IMR-90 (cell line): ENCODE data around the gene SCN10A. TPM values are rescaled to one million over a fixed set of nuclear protein-coding genes. Genes with fewer than 3 reads are reported as not detected.

Source experiments
- ATAC-seq: fragments of 200-7000 bp; cut with Tn5 transposase; 2 replicates; pipeline ENCODE4 v1.9.1; 2020; ENCODE audit warnings: low read depth, mild to moderate bottlenecking, moderate library complexity
- BruUV-seq: library from RNA; stranded (reverse); fragments of 400-500 nt; replicated peaks from 2 replicates; lab custom pipeline; 2021; lab: Mats Ljungman, UMichigan
- CTCF ChIA-PET: fragments of 300-600 bp; formaldehyde crosslinking; extraction: SDS; loops from one replicate; lab custom pipeline; 2021; ENCODE audit warnings: antibody characterized with exemption; lab: Yijun Ruan, JAX
- POLR2A ChIA-PET: fragments of 300-600 bp; sonication (Branson Sonifier 250); formaldehyde crosslinking; loops from one replicate; lab custom pipeline; 2022; ENCODE audit warnings: antibody characterized with exemption; ENCODE audit not compliant: unreplicated experiment; lab: Charles Lee
- DNase-seq: peaks from one replicate; pipeline ENCODE4 v3.0.0; 2013
- H2AFZ ChIP-seq: replicated peaks from 2 replicates; pipeline ENCODE3; 2013; ENCODE audit warnings: low read length, mild to moderate bottlenecking; ENCODE audit not compliant: poor library complexity
- H2AK5ac ChIP-seq: 2 replicates; pipeline ENCODE4 v1.6.1; 2013; ENCODE audit warnings: low read depth, low read length, inconsistent platforms
- H2AK9ac ChIP-seq: replicated peaks from 2 replicates; pipeline ENCODE3; 2013; ENCODE audit warnings: mild to moderate bottlenecking, low read depth, low read length, moderate library complexity; ENCODE audit not compliant: poor library complexity
- H2BK120ac ChIP-seq: 2 replicates; pipeline ENCODE4 v1.6.1; 2013; ENCODE audit warnings: low read depth, low read length, inconsistent platforms
- H2BK15ac ChIP-seq: 3 replicates; pipeline ENCODE4 v1.6.1; 2013; ENCODE audit warnings: low read depth, low read length, inconsistent platforms
- H2BK20ac ChIP-seq: 2 replicates; pipeline ENCODE4 v1.6.1; 2013; ENCODE audit warnings: low read depth, mild to moderate bottlenecking, inconsistent platforms, low read length, moderate library complexity
- H2BK5ac ChIP-seq: 2 replicates; pipeline ENCODE4 v1.6.1; 2013; ENCODE audit warnings: mild to moderate bottlenecking, low read depth, low read length, inconsistent platforms; ENCODE audit not compliant: poor library complexity, severe bottlenecking
- H3K14ac ChIP-seq: replicated peaks from 2 replicates; pipeline ENCODE4 v1.6.1; 2013; ENCODE audit warnings: low read depth, low read length, inconsistent platforms
- H3K18ac ChIP-seq: 2 replicates; pipeline ENCODE4 v1.6.1; 2013; ENCODE audit warnings: low read depth, low read length, control low read depth
- H3K23ac ChIP-seq: 2 replicates; pipeline ENCODE4 v1.6.1; 2013; ENCODE audit warnings: low read depth, low read length, inconsistent platforms
- H3K27ac ChIP-seq: 2 replicates; pipeline ENCODE4 v1.5.1; 2013; ENCODE audit warnings: mild to moderate bottlenecking, control low read depth, low read length; ENCODE audit not compliant: insufficient read depth
- H3K27me3 ChIP-seq: 2 replicates; pipeline ENCODE4 v1.6.1; 2013; ENCODE audit warnings: low read length; ENCODE audit not compliant: control insufficient read depth, insufficient read depth
- H3K36me3 ChIP-seq: 2 replicates; pipeline ENCODE4 v1.6.1; 2013; ENCODE audit warnings: low read length, mixed read lengths; ENCODE audit not compliant: control insufficient read depth, insufficient read depth
- H3K4ac ChIP-seq: 2 replicates; pipeline ENCODE4 v1.6.1; 2013; ENCODE audit warnings: low read depth, low read length, inconsistent platforms
- H3K4me1 ChIP-seq: 2 replicates; pipeline ENCODE4 v1.6.1; 2013; ENCODE audit warnings: low read length, mixed read lengths; ENCODE audit not compliant: control insufficient read depth, insufficient read depth
- H3K4me2 ChIP-seq: 2 replicates; pipeline ENCODE4 v1.6.1; 2013; ENCODE audit warnings: low read depth, mild to moderate bottlenecking, control low read depth, low read length, moderate library complexity
- H3K4me3 ChIP-seq: 2 replicates; pipeline ENCODE4 v1.5.1; 2013; ENCODE audit warnings: low read depth, mild to moderate bottlenecking, control low read depth, low read length, moderate library complexity; ENCODE audit not compliant: insufficient read depth
- H3K56ac ChIP-seq: 2 replicates; pipeline ENCODE4 v1.6.1; 2013; ENCODE audit warnings: low read length, inconsistent platforms; ENCODE audit not compliant: insufficient read depth; ENCODE audit errors: extremely low read depth
- H3K79me1 ChIP-seq, 2 experiments: 2 replicates each; pipeline ENCODE4 v1.6.1; 2013; ENCODE audit warnings: low read length in 2 of 2, inconsistent platforms in 1 of 2, low read depth in 1 of 2
- H3K9ac ChIP-seq: 2 replicates; pipeline ENCODE4 v1.6.1; 2013; ENCODE audit warnings: low read depth, low read length, control low read depth
- H3K9me1 ChIP-seq: 2 replicates; pipeline ENCODE4 v1.6.1; 2013; ENCODE audit warnings: low read length, inconsistent platforms; ENCODE audit not compliant: insufficient read depth
- H3K9me3 ChIP-seq: 2 replicates; pipeline ENCODE4 v1.6.1; 2013; ENCODE audit warnings: low read length; ENCODE audit not compliant: control insufficient read depth, insufficient read depth
- H4K20me1 ChIP-seq: 2 replicates; pipeline ENCODE4 v1.6.1; 2013; ENCODE audit warnings: low read length, inconsistent platforms; ENCODE audit not compliant: insufficient read depth
- H4K5ac ChIP-seq: 2 replicates; pipeline ENCODE4 v1.6.1; 2013; ENCODE audit warnings: mild to moderate bottlenecking, low read depth, low read length, control low read depth
- H4K8ac ChIP-seq, 2 experiments: 2 replicates each; pipeline ENCODE4 v1.6.1; 2013; ENCODE audit warnings: low read depth in 2 of 2, low read length in 2 of 2, control low read depth in 1 of 2, inconsistent platforms in 1 of 2
- H4K91ac ChIP-seq: 2 replicates; pipeline ENCODE4 v1.6.1; 2013; ENCODE audit warnings: low read depth, low read length, inconsistent platforms; ENCODE audit not compliant: insufficient read depth
- BHLHE40 ChIP-seq: fragments of 150-350 bp; IDR thresholded peaks from 2 replicates; pipeline ENCODE4 v1.6.1; 2016; ENCODE audit warnings: mild to moderate bottlenecking, low read depth, low read length
- CTCF ChIP-seq: conservative IDR thresholded peaks from 2 replicates; pipeline ENCODE4 v1.5.1; 2012; ENCODE audit warnings: mild to moderate bottlenecking, low read depth, low read length, improper control_type of control experiment
- ELK1 ChIP-seq: fragments of 150-350 bp; IDR thresholded peaks from 2 replicates; pipeline ENCODE4 v1.6.1; 2016; ENCODE audit warnings: low read depth, mild to moderate bottlenecking, low read length, moderate library complexity, borderline replicate concordance
- MAFK ChIP-seq: IDR thresholded peaks from 2 replicates; pipeline ENCODE4 v1.6.1; 2012; ENCODE audit warnings: low read depth, low read length, improper control_type of control experiment
- MAZ ChIP-seq: IDR thresholded peaks from 2 replicates; pipeline ENCODE4 v1.6.1; 2012; ENCODE audit warnings: low read depth, mild to moderate bottlenecking, low read length, improper control_type of control experiment, moderate library complexity, borderline replicate concordance
- MXI1 ChIP-seq: IDR thresholded peaks from 2 replicates; pipeline ENCODE4 v1.6.1; 2012; ENCODE audit warnings: low read depth, mild to moderate bottlenecking, low read length, moderate library complexity, borderline replicate concordance
- NFE2L2 ChIP-seq: fragments of 150-350 bp; IDR thresholded peaks from 2 replicates; pipeline ENCODE4 v1.6.1; 2016; ENCODE audit warnings: low read depth, mild to moderate bottlenecking, low read length
- POLR2A ChIP-seq: IDR thresholded peaks from 2 replicates; pipeline ENCODE4 v1.6.1; 2012; ENCODE audit warnings: mild to moderate bottlenecking, low read depth, low read length
- RAD21 ChIP-seq: IDR thresholded peaks from 2 replicates; pipeline ENCODE4 v1.6.1; 2012; ENCODE audit warnings: low read length, improper control_type of control experiment
- RCOR1 ChIP-seq: IDR thresholded peaks from 2 replicates; pipeline ENCODE4 v1.6.1; 2012; ENCODE audit warnings: mild to moderate bottlenecking, low read length, improper control_type of control experiment; ENCODE audit not compliant: insufficient replicate concordance
- USF2 ChIP-seq: fragments of 150-350 bp; IDR thresholded peaks from 2 replicates; pipeline ENCODE4 v1.6.1; 2017; ENCODE audit warnings: mild to moderate bottlenecking, antibody characterized with exemption, low read length, low read depth
- WGBS, 2 experiments: methylation state at CpG; one replicate each; pipeline versions ENCODE4 v1.1.5 to v1.1.7; 2013; ENCODE audit warnings: missing lambda C conversion rate in 2 of 2; ENCODE audit not compliant: insufficient read length in 1 of 2; ENCODE audit errors: extremely low coverage in 2 of 2; 5-methylcytosine and 5-hydroxymethylcytosine counted together
- dilution Hi-C: fragments of 300-500 bp; cut with HindIII; formaldehyde crosslinking; loops from one replicate; pipeline ENCODE4 v1.14.3; 2018; ENCODE audit warnings: low sequenced_read_pairs; ENCODE audit not compliant: unreplicated experiment
- in situ Hi-C: fragments of 300-500 bp; cut with MboI; formaldehyde crosslinking; loops from 3 replicates; pipeline ENCODE4 v1.14.3; 2019; ENCODE audit warnings: low sequenced_read_pairs, inconsistent platforms, mixed read lengths
- intact Hi-C: fragments of 100-400 bp; cut with micrococcal nuclease; formaldehyde crosslinking; loops from 2 replicates; pipeline ENCODE4 v1.10.0; 2022
- polyA plus RNA-seq, 3 experiments: library from polyadenylated mRNA; depleted of rRNA; stranded (reverse); fragments of >200 nt; gene quantifications; 2 replicates each; pipeline ENCODE4 v1.2.3, GENCODE V29; 2012; ENCODE audit warnings: low replicate concordance in 1 of 3
- total RNA-seq: library from RNA; depleted of rRNA; stranded (reverse); fragments of >200 nt; gene quantifications from 2 replicates; pipeline ENCODE4 v1.2.3, GENCODE V29; 2012

The SCN10A gene
- total and polyA plus RNA-seq, 2 of the 4 experiments (the other 2 are of a cell fraction) = not detected

- H4K8ac ChIP-seq = no peak overlapping the region
- no CpG with 5 or more reads among the region's 3 CpGs for WGBS, 2 experiments
- BruUV-seq = no TSS peak
- no peak overlapping the region for H2BK120ac ChIP-seq
- no peak overlapping the region for H2BK15ac ChIP-seq
- H3K56ac ChIP-seq = no peak overlapping the region
- no peak for TF ChIP-seq RAD21
- TF ChIP-seq CTCF = no peak
- TF ChIP-seq ELK1 = no peak
- TF ChIP-seq RCOR1 = no peak
- no peak for TF ChIP-seq BHLHE40
- no peak for TF ChIP-seq MXI1
- no peak for TF ChIP-seq MAZ
- no peak for TF ChIP-seq USF2
- no peak for TF ChIP-seq POLR2A
- no peak for TF ChIP-seq MAFK
- TF ChIP-seq NFE2L2 = no peak
- H3K4me2 ChIP-seq = no peak overlapping the region
- no peaks in the 10 kb centered on the region for H3K79me1 ChIP-seq
- DNase-seq (no peak), ATAC-seq (no peak)
- H3K9me3 ChIP-seq = no peaks in the 10 kb centered on the region
- no peak overlapping the region for H2AK9ac ChIP-seq
- no peaks in the 10 kb centered on the region for H3K9me1 ChIP-seq
- H3K9ac ChIP-seq = no peak overlapping the region
- no peak overlapping the region for H3K27ac ChIP-seq
- H3K23ac ChIP-seq = no peak overlapping the region
- no peak overlapping the region for H3K14ac ChIP-seq
- H3K4me3 ChIP-seq = no peak overlapping the region
- H3K27me3 ChIP-seq = 0 out of 2 replicates have a peak, but pooled peaks cover 2% of the 10 kb centered on the region
- intact Hi-C loops = loop anchor here (2.0 to 10.0 kb wide), 2 partner anchors 215 to 261 kb away; no protein-coding TSS in a partner anchor
- H3K18ac ChIP-seq = no peak overlapping the region
- no peak overlapping the region for H2AFZ ChIP-seq
- no peaks in the 10 kb centered on the region for H3K36me3 ChIP-seq
- H4K20me1 ChIP-seq = no peaks in the 10 kb centered on the region
- H3K4me1 ChIP-seq = no peaks in the 10 kb centered on the region
- no peak overlapping the region for H2BK5ac ChIP-seq
- in situ Hi-C loops = loop anchor here (10.0 kb wide), 1 partner anchor 95 kb away; no protein-coding TSS in a partner anchor
- H2BK20ac ChIP-seq = no peak overlapping the region
- no peak overlapping the region for H2AK5ac ChIP-seq
- ChIA-PET CTCF (interaction anchor here (1.0 to 1.8 kb wide), 4 partner anchors 10 to 260 kb away, joined by 3 to 6 read pairs (median 6); no protein-coding TSS in a partner anchor), POLR2A (no interaction called here)
- H4K5ac ChIP-seq = no peak overlapping the region
- dilution Hi-C loops = no loop called here
- H4K91ac ChIP-seq = no peak overlapping the region
- no peak overlapping the region for H3K4ac ChIP-seq
These were observed 76.1 kb downstream of the SCN10A start for GRCh38 chr3:38739931-38740330.
